Vagina (tissue), 2 donors: ENCODE measurements around the gene ADAMTS4.

ENCODE experiments used
- POLR2A ChIP-seq, 2 donors: fragments of 450-650 bp; IDR thresholded peaks; one replicate each; pipeline ENCODE4 v1.6.1; 2017; ENCODE audit warnings: antibody characterized with exemption in 2 of 2, mild to moderate bottlenecking in 2 of 2, moderate library complexity in 2 of 2
- TF ChIP-seq, protein P1 (sequence below), 3 experiments: fragments of 450-650 bp in 2 of 3; fragments of 200-600 bp in 1 of 3; sonication (generic) in 1 of 3; IDR thresholded peaks; one replicate each; pipeline ENCODE4 v1.5.1; 2017 to 2019; ENCODE audit warnings: antibody characterized with exemption in 3 of 3, mild to moderate bottlenecking in 2 of 3, moderate library complexity in 2 of 3

DNA sequence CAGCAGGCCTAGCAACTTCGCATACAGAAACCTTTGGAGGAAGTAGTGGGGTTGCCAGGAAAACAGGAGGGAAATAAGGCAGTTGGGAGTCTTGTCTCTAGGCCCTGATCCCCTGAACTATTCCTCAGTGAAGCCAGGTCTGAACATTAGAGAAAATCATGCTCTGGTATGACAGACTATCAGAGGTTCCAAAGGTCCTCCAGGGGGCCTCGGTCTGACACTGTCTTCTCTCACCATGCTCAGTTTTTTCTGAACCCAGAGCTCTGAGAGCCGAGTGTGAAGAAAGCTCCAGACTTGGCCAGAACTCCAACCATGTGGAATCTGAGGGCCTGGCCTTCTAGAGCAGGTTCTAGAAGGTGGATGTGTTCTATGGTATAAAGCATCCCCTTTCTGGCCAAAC is 31.0 kb upstream of the ADAMTS4 start:
- TF ChIP-seq, protein P1, sequence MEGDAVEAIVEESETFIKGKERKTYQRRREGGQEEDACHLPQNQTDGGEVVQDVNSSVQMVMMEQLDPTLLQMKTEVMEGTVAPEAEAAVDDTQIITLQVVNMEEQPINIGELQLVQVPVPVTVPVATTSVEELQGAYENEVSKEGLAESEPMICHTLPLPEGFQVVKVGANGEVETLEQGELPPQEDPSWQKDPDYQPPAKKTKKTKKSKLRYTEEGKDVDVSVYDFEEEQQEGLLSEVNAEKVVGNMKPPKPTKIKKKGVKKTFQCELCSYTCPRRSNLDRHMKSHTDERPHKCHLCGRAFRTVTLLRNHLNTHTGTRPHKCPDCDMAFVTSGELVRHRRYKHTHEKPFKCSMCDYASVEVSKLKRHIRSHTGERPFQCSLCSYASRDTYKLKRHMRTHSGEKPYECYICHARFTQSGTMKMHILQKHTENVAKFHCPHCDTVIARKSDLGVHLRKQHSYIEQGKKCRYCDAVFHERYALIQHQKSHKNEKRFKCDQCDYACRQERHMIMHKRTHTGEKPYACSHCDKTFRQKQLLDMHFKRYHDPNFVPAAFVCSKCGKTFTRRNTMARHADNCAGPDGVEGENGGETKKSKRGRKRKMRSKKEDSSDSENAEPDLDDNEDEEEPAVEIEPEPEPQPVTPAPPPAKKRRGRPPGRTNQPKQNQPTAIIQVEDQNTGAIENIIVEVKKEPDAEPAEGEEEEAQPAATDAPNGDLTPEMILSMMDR (IDR thresholded peaks at IDR 0.05), result no peak
- no peak for TF ChIP-seq POLR2A (IDR thresholded peaks at IDR 0.05)
